HG02943 (cell line): ENCODE data around the gene MYH9.
A peak's percentile ranks its signal among the peaks of the same experiment; 100 is the strongest.
"Not testable (repeated sequence)": the region's sequence is repeated elsewhere in the genome, so short reads cannot be mapped to it uniquely, and the experiment has no call there.

Experiments
- ATAC-seq: cut with Tn5 transposase; IDR thresholded peaks from one replicate; pipeline ENCODE4 v1.9.1; 2021; ENCODE audit warnings: mild to moderate bottlenecking, low read depth, moderate library complexity; ENCODE audit not compliant: unreplicated experiment

MYH9 gene

DNA sequence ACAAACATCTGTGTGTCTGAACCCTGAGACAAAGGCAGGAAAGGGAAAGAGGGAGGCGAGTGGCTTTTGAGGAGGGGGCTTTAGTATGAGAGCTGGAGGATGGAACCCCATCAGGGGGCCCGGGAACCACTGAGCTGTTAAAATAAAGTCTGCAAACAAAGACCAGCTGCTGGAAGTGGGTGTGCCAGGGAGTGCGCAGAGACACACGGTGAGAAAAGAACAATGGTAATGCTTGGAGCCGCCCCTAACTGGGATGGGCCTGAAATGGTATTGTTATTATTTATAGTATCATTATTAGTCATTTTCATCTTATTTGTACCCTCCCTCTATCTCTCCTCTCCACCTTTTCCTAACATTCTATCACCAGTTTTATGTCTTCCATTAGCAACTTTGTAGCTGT is 132.2 kb downstream of the MYH9 start:
- not testable (repeated sequence) for ATAC-seq

DNA sequence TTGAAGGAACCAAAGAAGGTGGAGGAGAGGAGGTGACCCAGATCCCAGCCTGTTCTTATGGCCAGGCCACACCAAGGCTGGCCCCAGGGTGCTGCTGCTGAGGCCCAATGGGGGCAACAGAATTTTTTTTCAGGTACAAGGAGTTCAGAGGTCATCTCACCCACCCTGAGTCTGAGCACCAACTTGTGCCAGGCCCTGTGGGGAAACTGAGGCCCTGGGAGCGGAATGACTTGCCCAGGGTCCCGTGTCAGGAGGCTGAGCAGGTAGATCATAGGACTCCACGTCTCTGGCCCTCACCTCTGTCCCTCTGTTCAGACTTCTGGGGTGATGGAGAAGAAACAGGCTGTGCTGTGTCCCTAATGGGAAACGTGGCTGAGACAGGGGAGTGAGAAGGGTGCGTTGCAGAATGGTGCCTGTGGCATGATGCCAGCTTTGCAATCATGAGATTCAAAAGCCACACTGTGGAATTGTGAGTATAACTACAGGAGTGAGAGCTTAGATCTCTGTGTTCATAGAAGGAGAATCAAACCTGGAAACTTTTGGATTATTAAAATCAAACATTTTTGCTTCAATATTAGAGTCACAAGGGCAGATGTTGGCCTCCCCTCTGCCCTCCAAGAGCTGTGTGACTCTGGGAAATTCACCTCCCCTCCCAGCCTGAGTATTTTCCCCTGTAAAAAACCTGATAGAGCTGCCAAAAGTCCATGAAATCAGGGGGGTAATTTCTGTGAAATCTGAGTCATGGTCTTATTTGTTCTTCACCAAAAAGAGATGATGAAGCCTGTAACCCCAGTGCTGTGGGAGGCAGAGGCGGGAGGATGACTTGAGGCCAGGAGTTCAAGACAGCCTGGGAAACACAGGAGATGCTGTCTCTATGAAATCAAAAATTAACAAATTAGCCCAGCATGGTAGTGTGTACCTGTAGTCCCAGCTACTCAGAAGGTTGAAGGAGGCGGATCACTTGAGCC is 134.0 kb downstream of the MYH9 start:
- no peak for ATAC-seq

DNA sequence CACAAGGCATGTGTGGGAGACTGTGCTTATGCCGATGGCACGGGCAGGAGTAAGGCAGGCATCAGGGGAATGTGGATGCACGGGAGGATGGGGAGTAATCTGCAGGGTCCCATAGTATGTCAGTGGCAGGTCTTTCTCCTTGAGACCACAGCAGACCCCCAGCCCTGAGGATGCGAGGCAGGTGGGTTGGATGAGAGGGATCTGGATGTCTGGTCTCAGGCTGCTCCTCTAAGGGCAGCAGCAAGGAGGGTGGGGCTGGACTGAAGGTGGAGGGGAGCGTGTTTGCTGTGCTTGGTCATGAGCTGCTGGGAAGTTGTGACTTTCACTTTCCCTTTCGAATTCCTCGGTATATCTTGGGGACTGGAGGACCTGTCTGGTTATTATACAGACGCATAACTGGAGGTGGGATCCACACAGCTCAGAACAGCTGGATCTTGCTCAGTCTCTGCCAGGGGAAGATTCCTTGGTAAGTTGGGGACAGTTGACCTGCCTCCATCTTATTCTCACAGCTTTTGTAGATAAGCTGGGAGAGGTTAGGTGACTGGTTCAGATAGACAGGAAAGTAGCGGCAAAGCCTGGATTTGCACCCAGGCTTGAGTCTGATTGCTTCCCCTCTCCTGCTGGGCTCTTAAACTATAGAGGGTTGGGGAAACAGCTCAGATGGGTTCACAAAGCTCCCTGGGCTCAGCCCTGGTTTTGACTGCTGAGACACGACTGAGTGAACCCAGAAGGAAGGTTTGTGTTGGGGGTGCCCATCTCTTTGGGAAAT is 134.8 kb downstream of the MYH9 start, which contains the start of gene APOL1:
Gene APOL1, plus strand, starts transcription at position 380 of the 769 bp plus-strand sequence. CDS start 1,823 bp downstream, outside the sequence.
- ATAC-seq, result peak; percentile 56

GRCh38 chr22:36251979-36252608 is 135.7 kb downstream of the MYH9 start:
- ATAC-seq, result not testable (repeated sequence)

- not testable (repeated sequence) for ATAC-seq
Observed at GRCh38 chr22:36250292-36250960, 137.3 kb downstream of the MYH9 start.

DNA sequence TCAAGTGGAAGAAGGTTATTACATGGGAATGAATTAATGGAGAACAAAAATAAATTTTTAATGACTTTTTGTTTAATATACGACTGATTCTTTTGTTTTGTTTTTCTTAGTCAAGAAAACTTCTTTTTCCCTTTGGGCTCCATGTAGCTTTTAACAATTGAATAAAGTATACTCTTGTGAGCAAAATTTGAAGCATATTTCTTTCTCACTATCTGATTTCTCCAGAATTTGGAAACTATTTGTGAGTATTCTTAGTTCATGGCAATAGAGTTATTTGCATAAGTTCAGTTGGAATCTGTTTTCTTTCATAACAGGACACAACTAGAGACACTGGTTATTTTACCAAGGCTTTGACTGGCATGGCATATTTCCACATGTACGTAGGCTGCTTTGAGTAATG is 138.6 kb downstream of the MYH9 start:
- no peak for ATAC-seq

GRCh38 chr22:36247955-36248354 is 139.8 kb downstream of the MYH9 start:
- no peak for ATAC-seq

DNA sequence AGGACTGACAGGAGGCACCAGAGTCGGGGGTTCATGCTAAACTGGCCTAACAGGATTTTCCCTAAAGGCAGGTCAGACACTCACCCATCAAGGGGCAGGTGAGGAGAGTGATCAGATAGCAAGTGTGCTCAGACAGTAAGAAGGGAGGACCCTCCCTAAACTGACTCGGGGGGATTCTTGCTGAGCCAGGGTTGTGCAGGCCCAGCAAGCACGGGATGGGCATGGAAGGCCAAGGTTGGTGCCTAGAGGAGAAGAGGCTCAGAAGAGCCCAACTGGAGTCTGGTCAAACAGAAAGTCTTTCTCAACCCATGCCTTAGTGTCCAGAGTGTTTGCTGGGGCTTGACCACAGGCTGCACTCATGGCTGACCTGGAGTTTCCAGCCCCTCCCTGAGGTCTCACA is 141.0 kb downstream of the MYH9 start:
- ATAC-seq, result no peak

DNA sequence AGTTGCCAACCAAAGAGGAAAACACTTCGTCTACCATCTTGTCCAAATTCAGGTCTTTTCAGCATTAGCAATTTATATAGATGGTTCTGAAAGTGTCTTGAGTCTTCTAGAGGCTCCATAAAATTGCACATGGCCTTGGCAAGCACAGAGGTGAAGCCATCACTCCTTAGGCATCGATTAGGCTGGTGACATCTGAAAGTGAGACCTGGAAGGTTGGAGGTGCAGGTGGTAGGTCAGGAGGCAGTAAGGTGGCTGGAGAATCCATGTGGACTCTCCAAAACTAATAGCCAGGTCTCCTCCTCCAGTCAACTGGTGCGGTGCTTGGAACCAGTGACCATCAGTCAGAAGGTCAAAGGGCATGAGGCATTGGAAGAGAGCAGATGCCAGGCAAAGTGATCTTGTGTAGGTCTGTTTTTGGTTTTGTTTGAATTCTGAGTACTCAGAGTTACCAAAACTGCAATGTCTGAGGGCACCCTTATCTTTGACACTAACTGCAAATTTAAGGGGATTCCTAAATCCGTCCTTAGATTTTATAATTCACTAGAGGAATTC is 141.9 kb downstream of the MYH9 start:
- ATAC-seq, result no peak

DNA sequence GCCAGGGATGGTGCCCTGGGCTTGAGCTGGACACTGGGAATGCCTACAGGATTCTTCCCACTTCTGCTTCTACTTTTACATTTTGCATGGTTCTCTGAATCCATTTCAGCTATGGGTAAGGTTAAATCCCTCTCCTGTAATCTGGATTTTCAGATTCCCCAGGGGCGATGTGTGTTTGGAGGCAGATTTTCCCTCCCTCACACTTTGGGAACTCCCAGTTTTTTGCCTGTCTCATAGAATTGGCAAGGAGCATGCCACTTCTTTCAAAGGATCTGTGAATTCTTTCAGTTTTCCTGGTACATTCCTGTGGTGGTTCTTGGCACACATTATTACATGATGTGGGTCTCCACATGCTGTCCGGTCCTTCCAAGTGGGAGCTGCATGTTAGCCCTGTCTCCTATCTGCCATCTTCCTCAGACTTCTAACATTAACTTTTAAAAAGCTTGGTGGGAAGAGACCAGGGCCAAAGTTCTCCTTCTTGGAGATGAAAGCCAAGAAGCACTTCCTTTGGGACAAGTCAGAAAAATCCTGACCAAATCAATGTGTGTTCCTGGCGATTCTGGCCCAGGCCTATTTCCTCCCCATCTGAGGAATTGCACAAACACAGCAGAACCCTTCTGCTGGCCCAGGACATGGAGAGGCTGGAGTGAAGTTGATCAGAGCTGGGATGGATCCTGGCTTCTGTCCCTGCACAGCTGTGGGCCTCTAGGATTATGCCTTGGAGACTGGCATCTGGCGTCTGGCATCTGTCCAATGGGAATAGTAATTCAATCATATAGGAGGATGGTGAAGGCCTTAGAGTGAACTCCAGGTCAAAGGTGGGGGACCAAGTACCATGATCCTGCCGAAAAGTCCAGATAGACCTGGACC is 143.0 kb downstream of the MYH9 start:
- ATAC-seq, result no peak

GRCh38 chr22:36243986-36244385 is 143.8 kb downstream of the MYH9 start:
- no peak for ATAC-seq

- peak; percentile 91 for ATAC-seq
Observed at GRCh38 chr22:36239401-36240171, 148.2 kb downstream of the MYH9 start, which contains the start of gene APOL2. Gene APOL2, minus strand, starts transcription at chr22:36239527. Its CDS starts 6,365 bp downstream, at chr22:36233162.

GRCh38 chr22:36239150-36239400 is 148.7 kb downstream of the MYH9 start:
- no peak for ATAC-seq

- ATAC-seq, result no peak
Observed at GRCh38 chr22:36238373-36239149, 149.2 kb downstream of the MYH9 start.

- no peak for ATAC-seq
Observed at GRCh38 chr22:36237462-36238372, 150.1 kb downstream of the MYH9 start.

GRCh38 chr22:36236388-36237319 is 151.1 kb downstream of the MYH9 start:
- no peak for ATAC-seq
